Loucy (cell line): ENCODE data around the gene PLEKHD1.

ENCODE experiments used
- H2AFZ ChIP-seq: fragments of 200-600 bp; sonication (generic); 2 replicates; pipeline ENCODE4 v1.6.0; 2016; ENCODE audit warnings: antibody characterized with exemption, mild to moderate bottlenecking, low read length, moderate library complexity
- H3F3A ChIP-seq: fragments of 200-600 bp; 2 replicates; pipeline ENCODE4 v1.6.0; 2016; ENCODE audit warnings: antibody characterized with exemption, low read depth, mild to moderate bottlenecking
- H3K27me3 ChIP-seq: fragments of 200-600 bp; sonication (generic); 2 replicates; pipeline ENCODE4 v1.6.1; 2014; ENCODE audit warnings: low read length, mild to moderate bottlenecking; ENCODE audit not compliant: insufficient read depth, poor library complexity, severe bottlenecking
- H3K36me3 ChIP-seq: fragments of 200-600 bp; sonication (generic); 2 replicates; pipeline ENCODE4 v1.6.1; 2016; ENCODE audit warnings: low read length; ENCODE audit not compliant: insufficient read depth
- H3K4me1 ChIP-seq: fragments of 200-600 bp; sonication (generic); 2 replicates; pipeline ENCODE4 v1.5.1; 2014; ENCODE audit warnings: low read length, mild to moderate bottlenecking; ENCODE audit not compliant: insufficient read depth, poor library complexity, severe bottlenecking
- H3K4me2 ChIP-seq: fragments of 200-600 bp; sonication (generic); 2 replicates; pipeline ENCODE4 v1.6.0; 2014; ENCODE audit warnings: antibody characterized with exemption, low read length, low read depth, mild to moderate bottlenecking; ENCODE audit not compliant: poor library complexity, severe bottlenecking
- H3K4me3 ChIP-seq: fragments of 200-600 bp; sonication (generic); 2 replicates; pipeline ENCODE4 v1.5.1; 2014; ENCODE audit warnings: low read length, mild to moderate bottlenecking, mixed read lengths; ENCODE audit not compliant: poor library complexity, severe bottlenecking
- H3K79me2 ChIP-seq: fragments of 200-600 bp; sonication (generic); 2 replicates; pipeline ENCODE4 v1.6.1; 2014; ENCODE audit warnings: low read length; ENCODE audit not compliant: insufficient read depth
- H3K9ac ChIP-seq: fragments of 200-600 bp; sonication (generic); 2 replicates; pipeline ENCODE4 v1.6.0; 2014; ENCODE audit warnings: mild to moderate bottlenecking, low read depth, low read length, moderate library complexity; ENCODE audit not compliant: poor library complexity, severe bottlenecking
- H3K9me2 ChIP-seq: fragments of 200-600 bp; sonication (generic); replicated peaks from 2 replicates; pipeline ENCODE4 v1.6.1; 2016; ENCODE audit warnings: low read depth, low read length, mixed read lengths
- H3K9me3 ChIP-seq: fragments of 200-600 bp; sonication (generic); 2 replicates; pipeline ENCODE4 v1.6.1; 2014; ENCODE audit warnings: mild to moderate bottlenecking, antibody characterized with exemption, low read length, low read depth; ENCODE audit not compliant: insufficient read depth
- H4K20me1 ChIP-seq: fragments of 200-600 bp; sonication (generic); 2 replicates; pipeline ENCODE4 v1.6.0; 2014; ENCODE audit warnings: antibody characterized with exemption, low read length, mild to moderate bottlenecking; ENCODE audit not compliant: insufficient read depth, poor library complexity, severe bottlenecking
- EZH2phosphoT487 ChIP-seq: fragments of 200-600 bp; IDR thresholded peaks from 2 replicates; pipeline ENCODE4 v1.6.1; 2018; ENCODE audit warnings: antibody characterized with exemption, mild to moderate bottlenecking, moderate library complexity, borderline replicate concordance
- TF ChIP-seq, protein P1 (sequence below): fragments of 200-600 bp; sonication (generic); conservative IDR thresholded peaks from 2 replicates; pipeline ENCODE4 v1.5.1; 2014; ENCODE audit warnings: mild to moderate bottlenecking, antibody characterized with exemption, low read length

Gene PLEKHD1

DNA sequence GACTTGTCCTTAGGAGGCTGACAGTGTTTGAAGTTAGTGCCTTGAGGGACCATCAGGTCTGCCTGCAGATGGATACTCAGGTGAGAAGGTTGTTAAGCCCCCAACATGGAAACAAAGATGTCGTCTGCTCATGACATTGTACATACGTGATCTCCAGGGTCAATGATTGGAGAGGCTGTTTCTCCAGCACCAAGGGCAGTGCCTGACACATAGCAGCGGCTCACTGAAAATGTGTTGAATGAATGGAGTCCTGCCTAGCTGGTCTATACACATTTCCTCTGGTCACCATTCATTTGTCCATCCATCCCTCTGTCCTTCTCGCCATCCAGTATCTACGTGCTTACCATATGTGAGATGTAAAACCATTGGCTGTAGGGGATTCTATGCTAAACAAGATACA, 83.0 kb downstream of the PLEKHD1 start:
- Histone ChIP-seq H3K79me2 (no peaks in the 10 kb centered on the region), H3K9me3 (no peaks in the 10 kb centered on the region), H3K9ac (no peak overlapping the region), H3K27me3 (no peaks in the 10 kb centered on the region), H3K4me1 (no peaks in the 10 kb centered on the region), H3K36me3 (no peaks in the 10 kb centered on the region), H3F3A (no peaks in the 10 kb centered on the region), H3K4me2 (no peak overlapping the region), H2AFZ (no peak overlapping the region), H3K9me2 (no peaks in the 10 kb centered on the region), H3K4me3 (no peak overlapping the region), H4K20me1 (no peaks in the 10 kb centered on the region)
- TF ChIP-seq, protein P1, sequence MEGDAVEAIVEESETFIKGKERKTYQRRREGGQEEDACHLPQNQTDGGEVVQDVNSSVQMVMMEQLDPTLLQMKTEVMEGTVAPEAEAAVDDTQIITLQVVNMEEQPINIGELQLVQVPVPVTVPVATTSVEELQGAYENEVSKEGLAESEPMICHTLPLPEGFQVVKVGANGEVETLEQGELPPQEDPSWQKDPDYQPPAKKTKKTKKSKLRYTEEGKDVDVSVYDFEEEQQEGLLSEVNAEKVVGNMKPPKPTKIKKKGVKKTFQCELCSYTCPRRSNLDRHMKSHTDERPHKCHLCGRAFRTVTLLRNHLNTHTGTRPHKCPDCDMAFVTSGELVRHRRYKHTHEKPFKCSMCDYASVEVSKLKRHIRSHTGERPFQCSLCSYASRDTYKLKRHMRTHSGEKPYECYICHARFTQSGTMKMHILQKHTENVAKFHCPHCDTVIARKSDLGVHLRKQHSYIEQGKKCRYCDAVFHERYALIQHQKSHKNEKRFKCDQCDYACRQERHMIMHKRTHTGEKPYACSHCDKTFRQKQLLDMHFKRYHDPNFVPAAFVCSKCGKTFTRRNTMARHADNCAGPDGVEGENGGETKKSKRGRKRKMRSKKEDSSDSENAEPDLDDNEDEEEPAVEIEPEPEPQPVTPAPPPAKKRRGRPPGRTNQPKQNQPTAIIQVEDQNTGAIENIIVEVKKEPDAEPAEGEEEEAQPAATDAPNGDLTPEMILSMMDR = no peak
- TF ChIP-seq EZH2phosphoT487 = no peak

DNA sequence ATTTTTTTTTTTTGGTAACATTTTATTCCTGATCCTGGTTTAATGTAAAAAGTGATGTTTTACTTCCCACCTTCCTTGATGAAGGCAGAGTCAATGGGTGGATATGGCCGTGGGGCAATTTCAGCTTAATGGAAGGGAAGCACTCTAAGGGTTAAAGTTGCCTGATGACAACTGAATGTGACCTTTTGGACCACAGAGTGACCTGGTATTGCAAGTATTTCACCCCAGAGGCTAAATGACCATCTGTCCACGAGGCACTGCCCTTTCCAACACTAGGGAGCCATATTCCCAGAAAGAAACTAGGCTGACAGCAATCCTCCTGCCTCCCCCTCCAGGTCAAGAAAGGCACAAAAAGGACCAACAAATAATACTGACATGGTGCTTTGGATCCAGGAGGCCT, 85.3 kb downstream of the PLEKHD1 start:
- Histone ChIP-seq H3K4me2 (no peak overlapping the region), H3K9ac (no peak overlapping the region), H3F3A (no peaks in the 10 kb centered on the region), H3K27me3 (no peaks in the 10 kb centered on the region), H3K4me1 (no peaks in the 10 kb centered on the region), H4K20me1 (no peaks in the 10 kb centered on the region), H3K9me2 (no peaks in the 10 kb centered on the region), H3K36me3 (no peaks in the 10 kb centered on the region), H2AFZ (no peak overlapping the region), H3K4me3 (no peak overlapping the region), H3K9me3 (no peaks in the 10 kb centered on the region), H3K79me2 (no peaks in the 10 kb centered on the region)
- no peak for TF ChIP-seq EZH2phosphoT487
- TF ChIP-seq, protein P1 = no peak

DNA sequence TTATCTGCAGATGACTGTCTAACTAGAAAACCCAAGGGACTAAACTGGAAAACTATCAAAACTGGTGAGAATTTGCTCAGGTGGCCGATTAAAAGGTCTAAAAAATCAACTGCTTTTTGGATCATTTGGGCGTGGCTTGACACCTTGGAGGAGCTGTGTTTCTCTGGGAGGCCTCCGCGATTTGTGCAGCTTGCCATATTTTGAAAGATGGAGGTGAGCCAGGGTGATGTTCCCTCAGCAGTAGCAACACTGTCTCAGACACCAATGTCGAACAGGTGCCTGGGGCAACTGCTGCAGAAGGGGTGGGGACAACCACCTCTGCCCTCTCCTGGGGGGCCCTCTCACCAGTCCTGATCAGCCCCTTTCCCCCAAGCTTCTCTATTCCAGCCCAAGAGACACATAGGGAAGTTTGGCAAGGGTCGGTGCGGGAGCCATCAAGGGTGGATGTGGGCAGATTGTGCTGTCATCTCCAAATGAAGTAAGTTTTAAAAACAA, 86.4 kb downstream of the PLEKHD1 start:
- Histone ChIP-seq H3K27me3 (no peaks in the 10 kb centered on the region), H3F3A (no peaks in the 10 kb centered on the region), H4K20me1 (no peaks in the 10 kb centered on the region), H3K9me3 (no peaks in the 10 kb centered on the region), H3K4me2 (no peak overlapping the region), H3K36me3 (no peaks in the 10 kb centered on the region), H3K9ac (no peak overlapping the region), H3K79me2 (no peaks in the 10 kb centered on the region), H3K4me1 (no peaks in the 10 kb centered on the region), H3K9me2 (no peaks in the 10 kb centered on the region), H3K4me3 (no peak overlapping the region), H2AFZ (no peak overlapping the region)
- TF ChIP-seq, protein P1 = no peak
- TF ChIP-seq EZH2phosphoT487 = no peak
